ENCODE results near the gene TGFBR3.

GRCh38 chr1:91761295-91761721 is 124.6 kb downstream of the TGFBR3 start:
- no peak for TF ChIP-seq EZH2 (IDR thresholded peaks at IDR 0.05; ENCODE audit: insufficient read depth, poor library complexity, severe bottlenecking)
- TF ChIP-seq EZH2phosphoT487 (IDR thresholded peaks at IDR 0.05; ENCODE audit: insufficient read depth, low read depth) = no peak

All from GM23248 (cell line).